ENCODE results near the gene TPD52L1.
A peak's percentile ranks its signal among the peaks of the same experiment; 100 is the strongest.
"Not testable (repeated sequence)": the region's sequence is repeated elsewhere in the genome, so short reads cannot be mapped to it uniquely, and the experiment has no call there.

The TPD52L1 gene
- total RNA-seq: 0 to 0.20 reads per million in 2 donors

DNA sequence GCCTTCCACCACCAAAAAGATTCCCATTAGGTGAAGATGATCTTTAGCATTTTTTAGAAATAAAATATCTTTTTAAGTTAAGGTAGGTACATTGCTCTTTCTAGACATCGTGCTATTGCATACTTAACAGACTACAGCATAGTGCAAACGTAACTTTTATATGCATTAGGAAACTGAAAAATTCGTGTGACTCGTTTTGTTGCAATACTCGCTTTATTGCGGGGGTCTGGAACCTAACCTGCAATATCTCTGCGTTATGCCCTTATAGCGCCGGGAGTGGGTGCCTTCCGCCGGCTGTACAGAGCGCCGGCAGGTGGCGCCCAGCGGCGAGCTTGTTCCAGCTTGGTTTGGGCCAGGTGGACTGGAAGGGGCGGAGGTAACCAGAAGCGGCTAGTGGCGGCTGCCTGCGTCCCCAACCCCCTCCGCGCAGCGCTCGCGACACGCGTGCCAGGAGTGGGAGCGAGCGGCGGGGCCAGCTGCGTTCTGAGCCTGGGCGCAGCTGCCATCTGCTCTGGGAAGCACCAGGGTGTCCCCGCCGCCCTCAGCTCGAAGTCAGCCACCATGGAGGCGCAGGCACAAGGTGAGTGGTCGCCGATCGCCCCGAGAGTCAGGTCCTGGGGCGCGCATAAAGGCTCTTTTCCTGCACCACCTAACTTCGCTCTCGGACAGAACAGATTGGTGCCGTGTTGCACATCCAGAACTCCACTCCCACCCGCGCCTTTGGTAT lies at the start of gene TPD52L1:
TPD52L1 (plus strand) TSS at position 383 of the 727 bp plus-strand sequence; CDS start at position 562, 179 bp downstream.
- peak; percentile 1 to 61 (median 22) for DNase-seq

GRCh38 chr6:125104425-125104824 lies 49.1 kb upstream of the TPD52L1 start:
- DNase-seq: no peak

GRCh38 chr6:125107048-125107447 lies 46.5 kb upstream of the TPD52L1 start:
- no peak for DNase-seq

DNA sequence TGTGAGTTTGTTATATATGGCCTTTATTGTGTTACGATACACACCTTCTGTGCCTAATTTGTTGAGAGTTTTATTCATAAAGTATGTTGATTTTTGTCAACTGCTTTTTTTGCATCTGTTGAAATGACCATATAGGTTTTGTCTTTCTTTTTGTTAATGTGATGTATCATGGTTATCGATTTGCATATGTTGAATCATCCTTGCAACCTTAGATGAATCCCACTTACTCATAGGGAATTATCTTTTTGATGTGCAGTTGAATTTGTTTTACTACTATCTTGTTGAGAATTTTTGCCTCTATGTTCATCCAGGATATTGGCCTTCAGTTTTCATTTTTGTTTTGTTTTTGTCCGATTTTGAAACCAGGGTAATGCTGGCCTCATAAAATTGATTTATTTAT lies 45.7 kb upstream of the TPD52L1 start:
- no peak for DNase-seq

GRCh38 chr6:125110056-125110455 lies 43.5 kb upstream of the TPD52L1 start:
- no peak for DNase-seq

DNA sequence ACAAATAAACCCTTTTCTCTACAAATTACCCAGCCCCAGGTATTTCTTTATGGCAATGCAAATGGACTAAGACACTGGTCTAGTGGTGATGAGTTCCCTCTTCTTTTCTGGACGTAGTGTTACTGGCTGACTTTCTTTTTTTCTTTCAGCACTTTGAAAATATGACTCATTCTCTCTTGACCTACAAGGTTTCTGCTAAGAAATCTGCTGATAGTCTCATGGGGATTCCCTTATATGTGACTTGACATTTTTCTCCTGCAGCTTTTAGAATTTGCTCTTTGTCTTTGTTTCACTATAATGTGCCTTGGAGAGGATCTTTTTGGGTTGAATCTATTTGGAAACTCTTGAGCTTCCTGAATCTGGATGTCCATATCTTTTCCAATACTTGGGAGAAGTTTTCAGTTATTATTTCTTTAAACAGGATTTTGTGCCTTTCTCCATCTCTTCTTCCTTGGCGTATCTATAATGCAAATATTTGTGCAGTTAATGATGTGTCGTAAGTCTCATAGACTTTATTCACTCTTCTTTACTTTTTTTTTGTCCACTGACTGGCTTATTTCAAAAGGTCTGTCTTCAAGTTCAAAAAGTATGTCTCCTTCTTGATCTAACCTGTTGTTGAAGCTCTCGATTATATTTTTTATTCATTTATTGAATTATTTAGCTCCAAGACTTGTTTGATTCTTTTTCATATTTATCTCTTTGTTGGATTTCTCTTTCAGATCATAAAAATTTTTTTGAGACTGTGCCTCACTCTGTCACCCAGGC lies 42.2 kb upstream of the TPD52L1 start:
- DNase-seq: no peak

DNA sequence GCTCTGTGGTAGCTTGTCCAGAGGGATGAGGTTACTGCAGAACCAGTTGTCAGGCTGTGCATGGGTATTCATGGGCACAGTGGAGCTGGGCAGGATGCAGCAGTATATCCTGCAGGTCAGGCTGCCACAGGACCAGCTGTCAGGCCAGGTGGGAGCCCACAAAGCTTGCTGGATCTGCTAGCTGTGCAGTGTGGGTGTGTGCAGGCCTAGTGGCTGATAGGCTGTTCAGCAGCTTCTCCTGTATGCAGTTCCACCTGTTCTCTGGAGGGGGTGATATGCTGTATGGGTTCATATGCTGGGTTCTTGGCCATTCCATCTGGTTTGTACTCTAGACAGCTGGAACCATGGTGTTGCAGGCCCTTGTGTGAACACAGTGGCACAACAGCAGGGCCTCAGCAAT lies 40.6 kb upstream of the TPD52L1 start:
- no peak for DNase-seq

- DNase-seq: peak in 2 of 5 experiments; percentile 8 to 39
These were observed 39.2 kb upstream of the TPD52L1 start for GRCh38 chr6:125114248-125114858.

GRCh38 chr6:125116170-125116569 lies 37.4 kb upstream of the TPD52L1 start:
- DNase-seq: no peak

DNA sequence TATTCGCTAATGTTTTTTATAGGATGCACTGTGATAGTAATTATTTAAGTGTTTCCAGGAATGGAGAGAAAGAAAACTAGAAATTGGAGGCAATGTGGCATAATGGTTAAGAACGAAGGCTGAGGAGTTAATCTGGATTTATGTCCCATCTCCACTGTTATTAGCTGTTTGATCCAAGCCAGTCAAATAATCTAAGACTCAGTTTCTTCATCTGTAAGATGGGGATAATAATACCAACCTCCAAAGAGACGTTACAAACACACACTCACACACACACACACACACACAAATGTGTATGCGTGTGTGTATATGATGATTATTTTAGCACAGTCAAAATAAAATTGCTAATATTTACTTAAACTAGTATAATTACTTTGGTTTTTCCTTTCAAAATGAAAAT lies 36.9 kb upstream of the TPD52L1 start:
- DNase-seq: no peak

- no peak for DNase-seq
These were observed 35.8 kb upstream of the TPD52L1 start for GRCh38 chr6:125117818-125118217.

- no peak for DNase-seq
These were observed 33.5 kb upstream of the TPD52L1 start for GRCh38 chr6:125120054-125120590.

DNA sequence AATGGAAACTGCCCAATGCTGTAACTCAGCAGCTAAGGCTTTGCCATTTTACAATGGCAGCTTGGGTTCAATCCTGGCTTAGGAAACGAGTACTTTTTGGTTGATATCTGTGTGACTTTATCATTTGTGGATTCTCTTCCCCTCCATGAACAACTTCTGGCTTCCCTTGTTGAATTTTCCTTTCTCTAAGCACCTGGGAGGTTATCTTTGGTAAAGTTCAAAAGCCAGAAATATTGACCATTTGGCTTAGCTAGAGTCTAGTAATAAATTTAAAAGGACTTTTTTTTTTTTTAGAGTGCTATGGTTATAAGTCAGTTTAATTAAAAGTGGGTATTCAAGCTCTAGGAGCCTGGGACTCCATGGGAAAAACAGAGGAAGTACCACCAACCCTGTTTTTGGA lies 31.7 kb upstream of the TPD52L1 start:
- no peak for DNase-seq

- no peak for DNase-seq
These were observed 30.5 kb upstream of the TPD52L1 start for GRCh38 chr6:125123051-125123450.

DNA sequence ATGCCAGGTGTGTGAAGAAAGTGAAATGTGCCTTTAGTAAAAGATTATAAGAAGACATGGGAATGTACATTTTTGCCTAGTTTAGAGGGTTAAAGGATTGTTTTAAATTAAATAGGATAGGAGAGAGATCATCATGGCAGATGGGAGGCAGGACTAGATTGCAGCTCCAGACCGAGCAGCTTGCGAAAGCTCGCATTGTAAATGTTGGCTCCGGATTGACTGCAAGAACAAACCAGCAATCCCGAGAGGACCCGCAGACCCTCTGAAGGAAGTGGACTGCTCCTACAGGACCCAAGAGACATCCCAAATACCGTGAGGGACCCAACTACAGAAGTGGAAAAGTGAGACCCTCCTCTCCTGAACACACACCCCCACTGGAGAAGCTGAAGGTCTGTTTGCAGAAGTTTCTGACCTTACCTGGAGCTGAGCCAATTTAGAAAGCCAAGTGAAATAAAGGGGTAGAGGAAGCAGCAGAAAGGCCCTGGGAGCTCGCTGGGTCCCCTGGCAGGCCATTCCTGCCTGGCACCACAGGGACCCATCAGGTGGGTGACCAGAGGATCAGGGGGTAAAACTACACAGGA lies 30.0 kb upstream of the TPD52L1 start:
- no peak for DNase-seq

GRCh38 chr6:125124049-125124669 lies 29.4 kb upstream of the TPD52L1 start:
- no peak for DNase-seq

DNA sequence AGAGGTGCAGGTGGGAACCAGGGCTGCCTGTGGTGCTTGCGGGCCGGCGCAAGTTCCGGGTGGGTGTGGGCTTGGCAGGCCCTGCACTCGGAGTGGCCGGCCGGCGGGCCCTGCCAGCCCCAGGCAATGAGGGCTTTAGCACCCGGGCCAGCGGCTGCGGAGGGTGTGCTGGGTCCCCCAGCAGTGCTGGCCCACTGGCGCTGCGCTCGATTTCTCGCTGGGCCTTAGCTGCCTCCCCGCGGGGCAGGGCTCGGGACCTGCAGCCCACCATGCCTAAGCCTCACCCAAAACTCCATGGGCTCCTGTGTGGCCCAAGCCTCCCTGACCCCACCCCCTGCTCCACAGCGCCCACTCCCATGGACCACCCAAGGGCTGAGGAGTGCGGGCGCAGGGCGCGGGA lies 27.7 kb upstream of the TPD52L1 start:
- DNase-seq: not testable (repeated sequence)

GRCh38 chr6:125129354-125129753 lies 24.2 kb upstream of the TPD52L1 start:
- DNase-seq: no peak

- DNase-seq: no peak
These were observed 21.5 kb upstream of the TPD52L1 start for GRCh38 chr6:125132058-125132457.

- no peak for DNase-seq
These were observed 17.2 kb upstream of the TPD52L1 start for GRCh38 chr6:125136378-125136777.

- DNase-seq: no peak
These were observed 15.5 kb upstream of the TPD52L1 start for GRCh38 chr6:125138083-125138482.

GRCh38 chr6:125140808-125141207 lies 12.8 kb upstream of the TPD52L1 start:
- no peak for DNase-seq

DNA sequence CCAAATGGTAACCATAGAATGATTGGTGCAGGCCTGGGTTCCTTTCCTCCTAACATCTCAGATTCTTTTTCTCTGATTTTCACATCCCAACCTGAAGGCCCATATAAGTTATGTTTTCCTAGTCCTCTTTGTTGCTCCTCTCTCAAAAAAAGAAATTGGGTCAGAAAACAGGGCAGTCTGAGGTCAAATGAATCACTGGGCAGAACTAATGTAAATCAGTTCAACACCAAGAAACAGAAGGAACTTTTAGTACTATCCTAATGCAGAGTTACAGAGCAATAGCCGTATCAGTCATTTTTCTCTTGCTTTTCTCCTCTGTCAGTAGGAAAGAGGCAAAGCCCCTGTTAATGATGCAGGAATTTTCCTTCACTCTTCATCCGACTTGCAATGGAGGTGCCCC lies 11.0 kb upstream of the TPD52L1 start:
- no peak for DNase-seq

All from T-helper 2 cell (primary cell).